HepG2 (cell line): Measurements from ENCODE around the gene SLU7. TPM values are rescaled to one million over a fixed set of nuclear protein-coding genes. Genes with fewer than 3 reads are reported as not detected.
A peak's percentile ranks its signal among the peaks of the same experiment; 100 is the strongest.

ENCODE experiments used
- CBX2 ChIP-seq, 2 experiments: fragments of 200-600 bp in 1 of 2; sonication (generic); formaldehyde crosslinking in 1 of 2; IDR thresholded peaks; 2 replicates each; pipeline versions ENCODE4 v1.7.0 to v1.8.1; 2018 to 2022; ENCODE audit warnings: low read depth in 2 of 2, low read length in 1 of 2, mild to moderate bottlenecking in 1 of 2, missing genetic modification reagents in 1 of 2
- CCAR2 ChIP-seq: fragments of 200-400 bp; formaldehyde crosslinking; optimal IDR thresholded peaks from 2 replicates; pipeline ENCODE3; 2018; ENCODE audit warnings: low read depth, mild to moderate bottlenecking, low read length, moderate library complexity
- ELF3 ChIP-seq: IDR thresholded peaks from 2 replicates; pipeline ENCODE4 v1.6.1; 2016; ENCODE audit warnings: missing genetic modification reagents, missing compliant biosample characterization
- FOXA3 ChIP-seq: IDR thresholded peaks from 2 replicates; pipeline ENCODE4 v1.6.1; 2016; ENCODE audit warnings: missing genetic modification reagents, missing compliant biosample characterization
- HOXA5 ChIP-seq: sonication (generic); formaldehyde crosslinking; IDR thresholded peaks from 2 replicates; pipeline ENCODE4 v1.4.0; 2020; ENCODE audit warnings: missing genetic modification reagents
- HOXD1 ChIP-seq: sonication (generic); formaldehyde crosslinking; IDR thresholded peaks from 2 replicates; pipeline ENCODE4 v1.5.0; 2020; ENCODE audit warnings: missing genetic modification reagents
- KLF12 ChIP-seq: sonication (generic); formaldehyde crosslinking; IDR thresholded peaks from 2 replicates; pipeline ENCODE4 v1.4.0; 2020; ENCODE audit warnings: missing genetic modification reagents, borderline replicate concordance
- MIER2 ChIP-seq: IDR thresholded peaks from 2 replicates; pipeline ENCODE4 v1.6.1; 2016; ENCODE audit warnings: missing biosample characterization, missing genetic modification reagents
- NR3C1 ChIP-seq: sonication (generic); formaldehyde crosslinking; IDR thresholded peaks from 2 replicates; pipeline ENCODE4 v1.4.0; 2020; ENCODE audit warnings: missing genetic modification reagents
- NRL ChIP-seq: sonication (generic); formaldehyde crosslinking; IDR thresholded peaks from 2 replicates; pipeline ENCODE4 v1.5.0; 2020; ENCODE audit warnings: missing genetic modification reagents, mild to moderate bottlenecking, moderate library complexity, borderline replicate concordance
- RAD51 ChIP-seq: fragments of 450-650 bp; IDR thresholded peaks from 2 replicates; pipeline ENCODE4 v1.6.1; 2016; ENCODE audit warnings: borderline replicate concordance
- RFX3 ChIP-seq: IDR thresholded peaks from 2 replicates; pipeline ENCODE4 v1.6.1; 2016; ENCODE audit warnings: missing biosample characterization, missing genetic modification reagents
- RNF2 ChIP-seq: fragments of 450-650 bp; conservative IDR thresholded peaks from 2 replicates; pipeline ENCODE4 v1.6.1; 2016; ENCODE audit warnings: low read depth
- RORA ChIP-seq: sonication (generic); formaldehyde crosslinking; IDR thresholded peaks from 2 replicates; pipeline ENCODE4 v1.5.0; 2020; ENCODE audit warnings: mild to moderate bottlenecking, missing genetic modification reagents, moderate library complexity
- SMARCC2 ChIP-seq: fragments of 450-650 bp; IDR thresholded peaks from 2 replicates; pipeline ENCODE4 v1.6.1; 2017; ENCODE audit warnings: antibody characterized with exemption, mild to moderate bottlenecking
- SMARCE1 ChIP-seq: fragments of 450-650 bp; IDR thresholded peaks from 2 replicates; pipeline ENCODE4 v1.6.1; 2017; ENCODE audit warnings: borderline replicate concordance
- SNAPC4 ChIP-seq: sonication (generic); formaldehyde crosslinking; IDR thresholded peaks from 2 replicates; pipeline ENCODE4 v1.4.0; 2020; ENCODE audit warnings: mild to moderate bottlenecking, missing genetic modification reagents
- SNRNP70 ChIP-seq: fragments of 200-400 bp; formaldehyde crosslinking; IDR thresholded peaks from 2 replicates; pipeline ENCODE4 v1.6.1; 2017; ENCODE audit warnings: mild to moderate bottlenecking, low read depth, low read length, moderate library complexity
- THAP7 ChIP-seq: sonication (generic); formaldehyde crosslinking; IDR thresholded peaks from 2 replicates; pipeline ENCODE4 v1.8.1; 2023; ENCODE audit warnings: mild to moderate bottlenecking, missing genetic modification reagents
- TRIM24 ChIP-seq: sonication (generic); formaldehyde crosslinking; IDR thresholded peaks from 2 replicates; pipeline ENCODE4 v1.8.0; 2022; ENCODE audit warnings: mild to moderate bottlenecking, missing genetic modification reagents
- ZBTB42 ChIP-seq: sonication (generic); formaldehyde crosslinking; IDR thresholded peaks from 2 replicates; pipeline ENCODE4 v1.5.0; 2020; ENCODE audit warnings: mild to moderate bottlenecking, missing genetic modification reagents
- ZHX1 ChIP-seq: sonication (generic); formaldehyde crosslinking; IDR thresholded peaks from 2 replicates; pipeline ENCODE4 v1.8.1; 2022; ENCODE audit warnings: low read depth, mild to moderate bottlenecking, missing genetic modification reagents
- ZNF382 ChIP-seq: sonication (generic); formaldehyde crosslinking; IDR thresholded peaks from 2 replicates; pipeline ENCODE4 v1.5.0; 2020; ENCODE audit warnings: missing genetic modification reagents, mild to moderate bottlenecking, borderline replicate concordance
- polyA plus RNA-seq, 8 experiments: library from polyadenylated mRNA; depleted of rRNA in 3 of 8; stranded (reverse) in 7 of 8; unstranded in 1 of 8; fragments of >200 nt; fragmentation: Illumina TruSeq in 4 of 8; extraction: Trizol in 4 of 8; gene quantifications; 2 replicates each; pipeline versions ENCODE4 v1.2.1 to v1.2.3, GENCODE V29; 2011 to 2016; ENCODE audit warnings: low read depth in 4 of 8, missing spikeins in 1 of 8, mixed read lengths in 1 of 8; ENCODE audit not compliant: insufficient read depth in 1 of 8
- total RNA-seq, 5 experiments: library from RNA; depleted of rRNA; stranded (reverse); fragments of >200 nt; fragmentation: Illumina TruSeq; extraction: Trizol; gene quantifications; 2 replicates each; pipeline ENCODE4 v1.2.3, GENCODE V29; 2016; ENCODE audit warnings: low read depth in 1 of 5

The SLU7 gene
- total and polyA plus RNA-seq, 2 of the 13 experiments (the other 11 are each of a cell fraction or from before 2014, with no cell fraction given), result 24.0 to 39.2 TPM

- no peak for TF ChIP-seq NR3C1 (CRISPR knock-in tag)
- no peak for TF ChIP-seq RAD51
- no peak for TF ChIP-seq NRL (CRISPR knock-in tag)
- TF ChIP-seq MIER2 (CRISPR knock-in tag), result 0 out of 2 replicates have a peak, but pooled peaks have one; percentile 27
- TF ChIP-seq SNAPC4 (CRISPR knock-in tag), result no peak
- TF ChIP-seq HOXA5, result no peak
- no peak for TF ChIP-seq RNF2
- TF ChIP-seq KLF12, result no peak
- TF ChIP-seq HOXD1, result no peak
- TF ChIP-seq ELF3 (CRISPR knock-in tag), result no peak; the same call in 1 of the 2 replicates
- TF ChIP-seq THAP7 (CRISPR knock-in tag), result no peak
- TF ChIP-seq SMARCC2, result no peak
- no peak for TF ChIP-seq CBX2 (IDR thresholded peaks at IDR 0.05; ENCODE audit: low read depth, low read length)
- TF ChIP-seq CBX2 (CRISPR knock-in tag; IDR thresholded peaks at IDR 0.05; ENCODE audit: low read depth), result no peak
- TF ChIP-seq ZNF382 (CRISPR knock-in tag), result no peak
- no peak for TF ChIP-seq SMARCE1
- no peak for TF ChIP-seq ZBTB42
- no peak for TF ChIP-seq TRIM24 (CRISPR knock-in tag)
- no peak for TF ChIP-seq RFX3
- no peak for TF ChIP-seq FOXA3 (CRISPR knock-in tag)
- TF ChIP-seq ZHX1 (CRISPR knock-in tag), result no peak
- no peak for TF ChIP-seq SNRNP70
- no peak for TF ChIP-seq CCAR2
- no peak for TF ChIP-seq RORA (CRISPR knock-in tag)
Observed at GRCh38 chr5:160439205-160439600, 20.3 kb upstream of the SLU7 start (continued).
